ENCODE results near the gene XYLT1.
A peak's percentile ranks its signal among the peaks of the same experiment; 100 is the strongest.

XYLT1 gene

GRCh38 chr16:17273142-17273561 lies 197.6 kb downstream of the XYLT1 start:
- DNase-seq = no peak

GRCh38 chr16:17272716-17273115 lies 198.0 kb downstream of the XYLT1 start:
- no peak for DNase-seq

DNA sequence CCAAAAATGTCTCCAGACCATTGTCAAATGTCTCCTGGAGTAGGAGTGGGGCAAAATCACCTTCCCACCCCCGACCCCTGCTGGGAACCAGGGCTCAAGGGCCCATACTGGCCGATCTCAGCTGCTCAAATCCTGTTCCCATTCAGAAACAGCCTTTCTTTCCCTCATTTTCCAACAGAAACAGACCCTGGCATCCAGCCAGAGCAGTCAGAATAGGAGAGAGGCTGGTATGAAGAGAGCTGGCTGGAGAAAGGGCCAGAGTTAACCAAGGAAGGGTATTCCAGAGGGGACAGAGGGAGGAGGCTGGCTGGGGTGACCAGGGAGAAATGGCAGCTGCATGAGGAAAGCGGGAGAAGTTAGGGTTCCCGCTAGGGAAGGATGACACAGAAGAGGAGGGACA lies 199.1 kb downstream of the XYLT1 start:
- DNase-seq = no peak

DNA sequence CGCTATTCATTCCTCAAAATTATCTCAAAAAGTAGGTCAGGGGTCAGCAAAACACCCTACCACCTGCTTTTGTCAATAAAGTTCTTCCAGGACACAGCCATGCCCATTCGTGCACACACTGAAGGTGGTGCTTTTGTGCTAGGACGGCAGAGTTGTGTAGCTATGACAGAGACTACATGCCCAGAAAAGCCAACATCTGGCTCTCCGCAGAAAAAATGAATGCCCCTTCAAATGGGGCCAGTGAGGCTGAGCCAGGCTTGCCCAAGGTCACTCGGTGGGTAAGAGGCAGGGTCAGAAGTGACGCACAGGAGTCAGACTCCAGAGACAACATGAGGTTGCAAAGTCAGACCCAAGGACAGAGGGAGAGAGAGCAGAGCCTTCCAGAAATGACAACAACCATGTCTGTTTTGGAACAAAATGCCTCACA lies 200.1 kb downstream of the XYLT1 start:
- DNase-seq = no peak

DNA sequence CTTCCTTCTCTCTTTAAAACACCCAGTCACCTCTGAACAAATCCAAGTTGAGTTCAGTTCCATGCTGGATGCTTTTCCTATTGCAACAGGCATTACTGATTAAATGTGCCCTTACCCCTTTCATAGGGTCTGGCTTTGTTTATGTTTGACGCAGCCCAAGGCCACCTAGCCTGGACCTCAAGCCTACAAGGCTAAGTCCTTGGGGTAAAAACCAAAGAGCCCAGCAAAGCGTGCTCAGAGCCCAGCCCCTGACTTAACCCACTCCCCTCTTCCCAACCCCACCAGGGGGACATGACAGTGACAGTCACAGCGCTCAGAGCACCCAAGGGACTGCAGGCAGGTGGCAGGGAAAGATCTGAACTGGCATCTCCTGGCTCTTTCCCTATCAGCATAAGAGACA lies 200.6 kb downstream of the XYLT1 start:
- DNase-seq = no peak

GRCh38 chr16:17269439-17269838 lies 201.3 kb downstream of the XYLT1 start:
- DNase-seq = no peak

DNA sequence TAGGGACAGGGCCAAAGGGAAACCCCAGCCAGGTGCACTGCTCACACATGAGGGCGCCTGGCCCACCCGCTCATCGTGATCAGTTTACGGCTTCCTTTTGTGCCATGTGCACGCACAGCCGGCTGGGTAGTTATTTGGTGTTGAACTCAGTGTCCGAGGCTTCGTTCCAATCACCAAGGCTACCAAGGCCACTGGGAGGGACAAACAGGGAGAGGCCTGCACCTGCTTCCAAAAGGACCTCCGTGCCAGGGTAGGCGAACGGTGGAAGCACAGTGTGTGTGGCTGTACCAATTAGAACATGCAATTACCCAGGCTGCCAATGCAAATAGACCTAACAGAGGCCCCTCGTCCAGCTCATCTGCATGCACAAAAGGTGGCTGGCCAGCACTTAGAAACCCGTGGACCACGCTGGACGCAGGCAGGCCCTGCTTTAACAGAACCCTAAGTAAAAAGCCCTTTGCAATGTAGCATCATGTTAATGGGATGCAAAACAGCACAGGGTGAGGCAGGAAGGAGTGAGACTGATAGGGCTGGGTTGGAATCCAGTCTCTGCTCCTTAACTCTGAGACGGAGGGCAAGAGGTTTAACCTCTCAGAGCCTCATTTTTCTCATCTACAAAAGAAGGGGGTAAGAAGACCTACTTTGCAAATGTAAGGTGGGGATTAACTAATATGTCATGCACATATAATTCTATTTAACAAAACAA lies 204.0 kb downstream of the XYLT1 start:
- DNase-seq = peak; percentile 69

GRCh38 chr16:17265154-17265553 lies 205.6 kb downstream of the XYLT1 start:
- DNase-seq = peak; percentile 38

GRCh38 chr16:17261197-17261858 lies 209.4 kb downstream of the XYLT1 start:
- DNase-seq = no peak

DNA sequence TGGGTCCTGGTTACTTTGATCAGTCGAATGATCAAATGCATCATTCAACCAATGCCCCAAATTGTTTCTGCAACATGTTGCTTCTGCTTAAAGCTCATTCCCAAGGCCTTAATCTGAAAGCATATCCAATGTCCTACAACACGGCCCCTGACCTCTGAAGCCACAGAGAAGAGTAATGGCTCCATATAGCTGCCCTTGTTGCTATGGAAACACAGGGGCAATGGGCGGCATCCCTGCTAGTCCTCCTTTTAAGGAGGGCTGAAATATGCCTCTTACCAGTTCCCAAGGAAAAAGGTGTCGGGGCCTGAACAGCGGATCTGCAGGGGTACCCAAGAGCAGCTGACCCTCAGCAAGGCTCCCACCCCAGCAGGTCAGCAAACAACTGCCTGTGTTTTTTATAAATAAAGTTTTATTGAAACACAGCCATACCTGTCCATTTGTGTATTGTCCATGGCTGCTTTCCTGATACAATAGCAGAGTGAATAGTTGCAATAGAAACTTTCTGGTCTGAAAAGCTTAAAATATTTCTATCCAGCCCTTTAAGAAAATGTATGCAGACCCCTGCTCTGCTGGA lies 210.4 kb downstream of the XYLT1 start:
- no peak for DNase-seq

DNA sequence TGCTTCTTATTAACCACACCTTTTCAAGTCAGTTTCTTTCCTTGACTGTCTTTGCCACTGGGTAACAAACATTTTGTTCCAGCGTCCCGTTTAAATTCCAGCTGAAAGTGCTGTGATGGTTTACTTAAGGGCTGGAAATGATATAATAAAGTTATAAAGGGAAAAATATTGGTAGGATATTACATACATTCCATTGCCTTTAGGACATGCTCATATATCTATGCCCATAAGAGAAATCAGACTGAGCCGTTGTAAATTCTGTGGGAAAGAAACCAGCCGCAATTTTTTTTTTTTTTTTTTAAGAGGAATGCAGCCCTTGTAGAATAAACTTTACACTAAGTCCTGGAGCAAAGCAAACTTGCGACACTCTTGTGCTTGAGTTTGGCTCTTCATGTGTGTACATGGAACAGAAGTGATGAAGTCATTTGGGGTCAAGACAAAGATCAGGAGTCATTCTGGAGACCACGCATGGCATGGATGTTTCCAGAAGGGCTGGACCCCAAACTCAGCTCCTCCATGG lies 210.9 kb downstream of the XYLT1 start:
- DNase-seq = no peak

- no peak for DNase-seq
These were observed 211.7 kb downstream of the XYLT1 start for GRCh38 chr16:17258848-17259713.

- no peak for DNase-seq
These were observed 212.6 kb downstream of the XYLT1 start for GRCh38 chr16:17258077-17258599.

GRCh38 chr16:17257426-17258023 lies 213.2 kb downstream of the XYLT1 start:
- no peak for DNase-seq

DNA sequence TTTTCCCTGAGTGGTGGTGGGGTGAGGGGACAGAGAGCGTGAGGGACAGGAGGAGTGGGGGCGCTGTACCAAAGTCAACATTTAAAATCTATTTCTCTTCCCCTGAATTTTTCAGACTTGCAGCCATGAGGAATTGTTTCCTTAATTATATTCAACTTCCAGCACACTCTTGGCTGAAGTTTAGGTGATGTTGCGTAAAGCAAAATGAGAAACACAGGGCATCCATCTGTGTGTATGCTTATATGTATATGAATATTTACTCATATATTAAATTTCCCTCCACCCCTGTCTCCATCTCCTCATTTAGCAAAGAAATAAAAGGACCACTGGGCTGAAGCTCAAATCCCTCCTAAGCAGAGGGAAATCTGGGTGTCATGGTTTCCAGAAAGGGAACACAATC lies 218.1 kb downstream of the XYLT1 start:
- no peak for DNase-seq

DNA sequence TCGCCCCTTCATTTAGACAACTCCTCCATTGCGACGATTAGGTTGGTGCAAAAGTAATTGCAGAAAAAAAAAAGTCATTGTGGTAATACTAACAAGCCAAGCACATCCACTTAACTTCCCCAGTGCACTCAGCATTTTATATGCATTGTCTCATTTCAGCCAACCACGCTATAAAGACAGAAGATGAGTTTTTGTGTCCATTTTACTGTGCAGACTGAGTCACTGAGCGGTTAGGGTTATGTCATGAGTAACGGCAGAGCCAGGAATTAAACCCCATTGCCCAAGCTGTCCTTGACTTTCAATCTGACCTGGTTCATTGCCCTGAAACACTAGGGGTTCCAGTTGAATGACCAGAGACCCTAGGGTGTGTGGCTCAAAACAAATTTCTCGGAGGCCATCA lies 218.7 kb downstream of the XYLT1 start:
- no peak for DNase-seq

GRCh38 chr16:17251496-17251895 lies 219.3 kb downstream of the XYLT1 start:
- DNase-seq = peak; percentile 81

DNA sequence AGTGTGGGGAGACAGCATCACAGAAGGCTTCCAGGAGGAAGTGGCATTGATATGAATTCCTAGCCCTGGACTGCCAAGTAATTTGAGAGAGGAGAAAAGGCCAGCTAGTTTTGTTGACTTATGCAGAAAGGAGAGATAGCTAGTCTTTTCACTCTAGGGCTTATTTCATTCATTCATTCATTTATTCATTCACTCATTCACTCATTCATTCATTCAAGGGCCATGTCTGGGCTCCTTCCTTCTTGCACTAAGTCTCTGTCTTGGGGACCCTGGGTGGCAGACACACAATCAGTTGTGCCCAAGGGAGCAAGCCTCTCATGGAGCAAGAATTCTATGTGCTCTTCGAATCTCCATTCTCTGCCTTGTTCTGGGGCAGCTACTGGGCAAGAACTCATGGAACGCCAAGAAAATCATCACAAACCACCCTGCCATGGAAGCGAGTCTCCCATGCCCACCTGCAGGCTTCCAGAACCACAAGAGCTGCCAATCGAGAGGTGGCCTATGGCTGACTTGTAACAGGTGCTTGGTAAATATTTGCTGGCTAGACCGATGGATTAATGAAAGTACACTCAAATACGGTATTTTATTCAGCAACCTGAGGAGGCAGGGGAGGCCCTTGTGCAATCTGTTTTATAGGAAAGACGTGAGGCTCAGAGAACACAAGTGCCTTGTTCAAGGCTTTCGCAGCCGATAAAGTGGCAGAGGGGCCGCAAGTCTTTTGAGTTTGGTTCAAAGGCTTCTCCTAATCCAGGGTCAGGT lies 223.6 kb downstream of the XYLT1 start:
- DNase-seq = peak; percentile 91

DNA sequence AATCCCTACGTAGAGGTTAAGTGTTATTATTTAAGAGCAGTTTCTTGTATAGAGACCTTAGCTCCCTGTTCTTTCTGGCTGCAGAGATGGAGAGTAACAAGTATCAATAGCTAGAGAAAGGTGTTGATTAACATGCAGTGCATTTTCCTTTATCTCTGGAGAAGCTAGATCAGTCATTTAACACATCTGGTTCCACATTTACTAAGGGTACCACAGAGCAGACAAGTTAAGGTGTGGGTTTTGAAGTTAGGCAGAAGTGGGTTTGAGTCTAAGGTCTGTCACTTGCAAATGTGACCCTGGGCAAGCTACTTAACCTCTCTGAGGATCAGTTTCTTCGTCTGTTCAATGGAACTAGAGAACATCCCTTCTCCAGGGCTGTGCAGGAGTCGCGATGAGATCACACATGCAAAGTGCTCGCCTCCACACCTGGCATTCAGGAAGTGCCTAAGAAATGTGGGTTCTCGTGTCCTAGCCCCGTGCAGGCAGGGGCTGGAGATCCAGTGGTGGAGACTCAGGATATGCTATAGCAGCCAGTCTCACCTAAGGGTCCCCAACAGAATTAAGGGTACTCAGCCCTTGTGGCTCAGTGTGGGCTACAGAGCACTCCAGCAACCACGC lies 224.4 kb downstream of the XYLT1 start:
- no peak for DNase-seq

DNA sequence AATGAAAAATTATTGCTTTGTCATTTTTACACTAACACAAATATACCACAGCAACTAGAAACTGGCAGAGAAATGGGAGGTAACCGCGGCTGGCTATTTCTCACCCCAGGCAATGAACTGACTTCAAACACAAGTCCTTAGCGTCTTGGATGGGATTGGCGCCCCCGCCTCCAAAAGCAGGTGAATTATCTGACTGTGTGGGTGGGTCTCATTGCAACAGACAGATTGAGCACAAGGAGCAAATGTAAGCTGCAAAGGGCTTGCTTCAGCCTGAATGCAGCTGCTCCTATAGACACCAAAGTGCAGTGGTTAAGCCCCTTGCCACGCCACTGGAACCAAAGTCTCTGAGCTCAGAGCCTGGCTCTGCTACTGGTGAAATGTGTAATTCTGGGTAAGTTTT lies 225.0 kb downstream of the XYLT1 start:
- DNase-seq = no peak

GRCh38 chr16:17244872-17245551 lies 225.7 kb downstream of the XYLT1 start:
- DNase-seq = no peak

Data from NCI-H510A treated with DMSO at 0.1 percent for 48 hours (cell line).